GM18951 (cell line): Measurements from ENCODE around the gene SCN9A.

Experiments
- POLR2A ChIP-seq: IDR thresholded peaks from 4 replicates; pipeline ENCODE4 v1.6.1; 2011; ENCODE audit warnings: mild to moderate bottlenecking; ENCODE audit not compliant: insufficient read length, insufficient read depth; ENCODE audit errors: extremely low read depth
- in situ Hi-C: fragments of 300-500 bp; cut with MboI; formaldehyde crosslinking; loops from one replicate; pipeline ENCODE4 v1.12.0; 2022; ENCODE audit warnings: low sequenced_read_pairs, mixed read lengths, inconsistent platforms; ENCODE audit not compliant: unreplicated experiment

Gene SCN9A

GRCh38 chr2:166293984-166294383 is 81.8 kb downstream of the SCN9A start:
- in situ Hi-C loops, result no loop called here
- no peak for TF ChIP-seq POLR2A

GRCh38 chr2:166285215-166285614 is 90.5 kb downstream of the SCN9A start:
- in situ Hi-C loops, result no loop called here
- TF ChIP-seq POLR2A, result no peak

DNA sequence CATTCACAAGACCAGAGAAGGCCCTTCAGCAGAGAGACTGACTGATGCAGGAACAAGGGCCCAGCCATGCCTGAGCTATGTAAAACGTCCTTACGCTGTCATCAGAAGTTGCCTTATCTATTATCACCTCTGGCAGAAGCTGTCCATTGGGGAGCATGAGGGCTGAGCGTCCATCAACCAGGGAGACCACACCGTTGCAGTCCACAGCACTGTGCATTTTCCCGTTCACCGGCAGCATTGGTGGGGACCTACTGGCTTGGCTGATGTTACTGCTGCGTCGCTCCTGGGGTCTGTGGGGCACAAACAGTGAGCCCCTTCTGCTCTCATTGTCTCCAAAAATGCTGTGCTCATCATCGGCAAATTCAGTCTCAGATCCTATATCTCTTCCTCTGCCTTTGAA is 91.4 kb downstream of the SCN9A start:
- no peak for TF ChIP-seq POLR2A

DNA sequence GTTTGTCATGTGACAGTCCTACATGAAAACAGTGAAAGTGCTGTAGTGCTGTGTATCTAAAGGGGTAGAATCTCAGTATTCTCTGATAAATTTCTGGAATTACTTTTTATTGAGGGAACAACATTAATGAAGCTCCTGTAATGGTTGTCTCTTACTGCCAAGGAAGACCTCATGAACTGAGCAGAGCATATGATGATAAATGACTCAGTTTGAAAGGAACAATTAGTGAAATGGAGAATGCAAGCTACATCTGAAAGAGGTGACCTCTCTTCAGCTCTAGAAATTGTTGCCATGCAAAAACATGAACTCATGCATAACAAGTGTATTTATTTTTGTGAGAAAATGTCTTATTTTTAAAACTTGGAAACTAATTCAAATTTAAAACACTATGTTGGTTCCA is 93.6 kb downstream of the SCN9A start:
- in situ Hi-C loops, result no loop called here
- TF ChIP-seq POLR2A, result no peak

More for the DNA sequence above, 91.4 kb downstream of the SCN9A start:
- in situ Hi-C loops, result no loop called here

GRCh38 chr2:166278856-166279255 is 96.9 kb downstream of the SCN9A start:
- no peak for TF ChIP-seq POLR2A
- in situ Hi-C loops, result no loop called here

GRCh38 chr2:166270376-166270775 is 105.4 kb downstream of the SCN9A start:
- in situ Hi-C loops, result no loop called here
- no peak for TF ChIP-seq POLR2A

DNA sequence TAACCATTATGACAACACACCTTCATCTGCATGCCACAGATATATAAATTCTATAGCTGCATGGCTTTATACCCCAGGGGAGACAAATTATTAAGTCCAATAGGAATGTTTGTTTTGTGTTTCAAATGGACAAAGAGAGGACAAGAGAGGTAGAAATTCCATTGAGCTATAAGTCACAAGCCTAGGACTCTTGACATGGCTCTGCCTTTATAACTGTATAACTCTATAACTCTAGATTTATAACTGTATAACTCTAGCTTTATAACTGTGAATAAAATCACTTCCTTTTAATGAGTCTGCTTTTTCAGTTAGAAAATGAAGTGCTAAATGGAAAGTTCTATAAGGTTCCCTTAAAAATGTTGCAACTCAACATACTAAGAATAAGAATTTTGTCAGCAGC is 106.4 kb downstream of the SCN9A start:
- TF ChIP-seq POLR2A, result no peak

GRCh38 chr2:166257859-166258258 is 117.9 kb downstream of the SCN9A start:
- in situ Hi-C loops, result no loop called here
- TF ChIP-seq POLR2A, result no peak

More for the DNA sequence above, 106.4 kb downstream of the SCN9A start:
- in situ Hi-C loops, result no loop called here

GRCh38 chr2:166256896-166257295 is 118.8 kb downstream of the SCN9A start:
- TF ChIP-seq POLR2A, result no peak
- in situ Hi-C loops, result no loop called here

- no peak for TF ChIP-seq POLR2A
- in situ Hi-C loops, result no loop called here
These were observed 126.4 kb downstream of the SCN9A start for GRCh38 chr2:166249318-166249717.

- in situ Hi-C loops, result no loop called here
- TF ChIP-seq POLR2A, result no peak
These were observed 128.8 kb downstream of the SCN9A start for GRCh38 chr2:166246901-166247300.

GRCh38 chr2:166242309-166242708 is 133.4 kb downstream of the SCN9A start:
- in situ Hi-C loops, result no loop called here
- TF ChIP-seq POLR2A, result no peak

DNA sequence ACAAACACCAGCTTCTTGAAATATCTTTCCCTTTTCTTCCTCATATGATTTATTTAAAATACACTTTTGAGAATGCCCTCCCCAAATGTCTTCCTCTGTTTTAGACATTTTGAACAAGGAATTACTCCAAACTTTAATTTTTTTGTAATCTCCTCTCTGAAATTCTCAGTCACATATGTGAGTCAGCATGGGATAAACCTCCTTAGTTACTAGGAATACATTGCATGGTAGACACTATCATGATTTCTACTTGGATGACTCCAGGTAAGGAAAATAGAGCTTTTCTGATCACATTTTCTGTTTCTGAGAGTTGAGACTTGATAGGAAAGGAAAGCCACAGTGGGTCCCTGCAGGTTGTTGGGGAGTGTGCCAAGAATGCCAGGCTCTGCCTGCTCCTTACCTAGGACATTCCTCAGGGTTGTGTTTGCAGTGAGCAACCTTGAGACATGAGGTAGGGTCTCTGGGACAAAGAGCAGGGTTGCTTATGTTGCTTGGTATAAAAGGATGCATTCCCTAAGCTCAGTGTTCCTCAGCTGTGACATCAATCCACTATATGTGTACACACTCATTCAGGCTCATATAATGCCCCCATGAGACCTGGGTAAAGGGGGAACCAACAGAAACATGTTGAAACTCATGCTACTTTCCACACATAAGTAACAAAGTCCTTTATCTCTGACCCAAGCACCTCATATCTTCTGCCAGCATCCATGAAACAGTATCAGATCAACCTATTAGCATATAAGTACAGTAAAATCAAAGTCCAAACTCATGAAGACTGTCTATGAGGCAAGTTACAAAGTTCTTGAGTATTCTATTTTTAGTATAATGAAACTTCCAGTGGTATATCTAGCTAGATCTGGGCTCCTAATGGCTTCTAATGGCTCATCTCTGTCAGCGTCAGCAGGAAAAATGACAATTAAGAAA is 135.1 kb downstream of the SCN9A start:
- TF ChIP-seq POLR2A, result no peak
- in situ Hi-C loops, result no loop called here

- no peak for TF ChIP-seq POLR2A
- in situ Hi-C loops, result no loop called here
These were observed 136.2 kb downstream of the SCN9A start for GRCh38 chr2:166239548-166239947.
